Heart left ventricle (tissue), 13 donors: ENCODE data around the gene ELMO2.

Experiments used
- POLR2A ChIP-seq, 2 donors: fragments of 450-650 bp; IDR thresholded peaks; one replicate each; pipeline ENCODE4 v1.6.1; 2017; ENCODE audit warnings: antibody characterized with exemption in 2 of 2, mild to moderate bottlenecking in 2 of 2, moderate library complexity in 2 of 2
- TF ChIP-seq, protein P1 (sequence below), 12 donors: fragments of 200-600 bp; sonication (generic) in 4 of 12; IDR thresholded peaks; one replicate each; pipeline versions ENCODE4 v1.5.0 to v1.8.0; 2018 to 2022; ENCODE audit warnings: antibody characterized with exemption in 12 of 12, mild to moderate bottlenecking in 5 of 12
- donor health status: ischemic (EF 13 %, LVEDD 7.1; RV severe dilation, severe dysfunction).
- donor health status: DM: no; HTN: yes; CAD: no.
- donor health status: DM: no; HTN: no; CAD: no.
- donor health status: ischemic (EF 25% LVEDD 6.9; RV normal size, moderate dysfunction).
- donor health status: ischemic (EF 25% LVEDD 5.7; RV mildly dilated, moderate dysfunction).
- donor health status: ischemic (EF 35%, LVEDD 5.7; RV mildly dilated, moderate dysfunction).
- donor health status: nonischemic (EF 11% LVEDD 7.7; RV severe dilation, severe dysfunction).
- donor health status: DM: yes; HTN: yes; CAD: no.
- donor health status: PGD.
- donor health status: ischemic (EF 29% LVEDD 5.4; RV normal size, mild dysfunction).
- donor health status: nonischemic (EF 23%, LVEDD 6.1; RV moderate dilation, normal function).

GRCh38 chr20:46323557-46323956 lies 82.9 kb downstream of the ELMO2 start:
- TF ChIP-seq POLR2A (IDR thresholded peaks at IDR 0.05): no peak
- TF ChIP-seq, protein P1, sequence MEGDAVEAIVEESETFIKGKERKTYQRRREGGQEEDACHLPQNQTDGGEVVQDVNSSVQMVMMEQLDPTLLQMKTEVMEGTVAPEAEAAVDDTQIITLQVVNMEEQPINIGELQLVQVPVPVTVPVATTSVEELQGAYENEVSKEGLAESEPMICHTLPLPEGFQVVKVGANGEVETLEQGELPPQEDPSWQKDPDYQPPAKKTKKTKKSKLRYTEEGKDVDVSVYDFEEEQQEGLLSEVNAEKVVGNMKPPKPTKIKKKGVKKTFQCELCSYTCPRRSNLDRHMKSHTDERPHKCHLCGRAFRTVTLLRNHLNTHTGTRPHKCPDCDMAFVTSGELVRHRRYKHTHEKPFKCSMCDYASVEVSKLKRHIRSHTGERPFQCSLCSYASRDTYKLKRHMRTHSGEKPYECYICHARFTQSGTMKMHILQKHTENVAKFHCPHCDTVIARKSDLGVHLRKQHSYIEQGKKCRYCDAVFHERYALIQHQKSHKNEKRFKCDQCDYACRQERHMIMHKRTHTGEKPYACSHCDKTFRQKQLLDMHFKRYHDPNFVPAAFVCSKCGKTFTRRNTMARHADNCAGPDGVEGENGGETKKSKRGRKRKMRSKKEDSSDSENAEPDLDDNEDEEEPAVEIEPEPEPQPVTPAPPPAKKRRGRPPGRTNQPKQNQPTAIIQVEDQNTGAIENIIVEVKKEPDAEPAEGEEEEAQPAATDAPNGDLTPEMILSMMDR (IDR thresholded peaks at IDR 0.05): no peak
